Measurements from ENCODE around the gene VSIR. TPM values are rescaled to one million over a fixed set of nuclear protein-coding genes. Genes with fewer than 3 reads are reported as not detected.

VSIR gene
- total RNA-seq, 4 donors from 2014 or later = 37.8 to 118 (median 90.3) TPM

DNA sequence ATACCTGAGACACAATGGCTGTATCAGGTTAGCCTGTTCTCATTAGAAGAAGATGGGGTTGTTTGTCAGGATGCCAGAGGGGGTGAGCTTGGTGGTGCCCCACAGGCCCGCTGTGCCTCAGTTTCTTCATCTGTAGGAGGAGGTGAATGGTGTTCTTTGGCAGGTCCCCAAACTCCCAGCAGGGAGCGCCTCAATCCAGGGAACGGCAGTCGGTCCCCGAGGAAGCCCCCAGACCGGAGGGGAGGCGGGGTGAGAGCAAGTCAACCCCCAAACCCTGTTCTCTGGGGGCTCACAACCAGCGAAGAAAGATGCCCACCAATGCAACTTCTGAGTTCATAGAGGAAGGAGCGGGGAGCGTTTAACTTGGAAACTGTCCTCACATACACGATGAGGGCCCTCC lies 69.7 kb downstream of the VSIR start:
- H3K36me3 ChIP-seq = no peaks in the 10 kb centered on the region
- no peaks in the 10 kb centered on the region for H3K27me3 ChIP-seq
- 92% methylated on average over 6 of the region's 11 CpGs for WGBS
- intact Hi-C loops (cut with DNase I) = no loop called here
- no peak for DNase-seq (ENCODE audit: extremely low spot score)
- H3K4me3 ChIP-seq = no peak overlapping the region
- peaks cover 13 to 34% (median 21%) of the 10 kb centered on the region in 4 donors for H3K4me1 ChIP-seq
- H3K9me3 ChIP-seq = no peaks in the 10 kb centered on the region
- no peak overlapping the region for H3K27ac ChIP-seq (replicated peaks in 1 of 4)
- no peak for TF ChIP-seq EP300 (IDR thresholded peaks at IDR 0.05)
- TF ChIP-seq CTCF (IDR thresholded peaks at IDR 0.05) = no peak
- no peak for TF ChIP-seq POLR2AphosphoS5 (IDR thresholded peaks at IDR 0.05)
- no peak for TF ChIP-seq POLR2A (IDR thresholded peaks at IDR 0.05; ENCODE audit: low read depth)

GRCh38 chr10:71701496-71702132 lies 71.7 kb downstream of the VSIR start:
- no peaks in the 10 kb centered on the region for H3K27me3 ChIP-seq
- WGBS = 90% methylated on average over 3 of the region's 11 CpGs

DNA sequence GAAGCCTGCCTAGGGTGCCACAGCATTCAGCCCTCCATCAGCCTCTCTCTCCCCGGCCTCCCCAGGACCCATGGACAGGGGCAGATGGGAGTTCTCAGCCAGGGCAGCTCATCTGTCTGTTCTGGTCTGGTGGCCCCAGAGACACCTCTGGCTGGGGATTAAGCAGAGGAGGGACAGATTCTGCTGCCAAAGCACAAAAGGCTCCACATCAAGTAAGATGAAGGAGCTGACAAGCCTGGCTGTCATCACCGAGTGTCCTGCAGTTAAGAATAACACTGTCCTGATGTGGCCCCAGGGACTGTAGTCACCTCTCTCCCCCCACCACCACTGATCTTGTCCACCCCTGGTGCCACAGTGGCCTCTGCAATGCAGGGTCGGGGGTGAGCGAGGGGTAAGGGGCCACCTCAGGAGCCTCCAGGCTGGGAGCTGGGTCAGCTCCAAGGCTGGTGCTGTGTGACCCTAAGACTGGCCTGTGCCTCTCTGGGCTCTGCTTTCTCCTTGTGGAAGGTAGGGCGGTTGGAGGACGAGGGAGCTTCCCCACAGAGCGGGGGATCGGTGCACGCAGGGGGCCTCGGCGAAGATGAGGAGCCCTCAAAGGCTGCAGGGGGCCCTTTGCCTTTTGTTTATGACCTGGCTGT lies 72.5 kb downstream of the VSIR start:
- Histone ChIP-seq H3K27me3 (no peaks in the 10 kb centered on the region), H3K4me1 (peaks cover 19 to 36% (median 24%) of the 10 kb centered on the region in 4 donors), H3K9me3 (no peaks in the 10 kb centered on the region), H3K36me3 (no peaks in the 10 kb centered on the region), H3K27ac (replicated peaks in 1 of 4) (no peak overlapping the region), H3K4me3 (no peak overlapping the region)
- DNase-seq (ENCODE audit: extremely low spot score) = no peak
- TF ChIP-seq EP300 (IDR thresholded peaks at IDR 0.05) (no peak), CTCF (IDR thresholded peaks at IDR 0.05) (no peak), POLR2AphosphoS5 (IDR thresholded peaks at IDR 0.05) (no peak), POLR2A (IDR thresholded peaks at IDR 0.05; ENCODE audit: low read depth) (no peak)
- intact Hi-C loops (cut with DNase I) = no loop called here
- 85% methylated on average over 8 of the region's 11 CpGs for WGBS

More at GRCh38 chr10:71701496-71702132, 71.7 kb downstream of the VSIR start:
- no peaks in the 10 kb centered on the region for H3K9me3 ChIP-seq
- no peak overlapping the region for H3K27ac ChIP-seq (replicated peaks in 1 of 4)
- TF ChIP-seq POLR2A (IDR thresholded peaks at IDR 0.05; ENCODE audit: low read depth) (no peak), CTCF (IDR thresholded peaks at IDR 0.05) (no peak), POLR2AphosphoS5 (IDR thresholded peaks at IDR 0.05) (no peak), EP300 (IDR thresholded peaks at IDR 0.05) (no peak)
- peaks cover 11 to 28% (median 17%) of the 10 kb centered on the region in 4 donors for H3K4me1 ChIP-seq
- H3K4me3 ChIP-seq = no peak overlapping the region
- DNase-seq (ENCODE audit: extremely low spot score) = no peak
- no peaks in the 10 kb centered on the region for H3K36me3 ChIP-seq
- intact Hi-C loops (cut with DNase I) = no loop called here

- H3K4me1 ChIP-seq = peaks cover 32 to 50% (median 44%) of the 10 kb centered on the region in 4 donors
- intact Hi-C loops (cut with DNase I) = no loop called here
- no peak for DNase-seq (ENCODE audit: extremely low spot score)
- no peaks in the 10 kb centered on the region for H3K9me3 ChIP-seq
- H3K36me3 ChIP-seq = no peaks in the 10 kb centered on the region
- no peaks in the 10 kb centered on the region for H3K27me3 ChIP-seq
- TF ChIP-seq POLR2A (IDR thresholded peaks at IDR 0.05; ENCODE audit: low read depth) = no peak
- TF ChIP-seq POLR2AphosphoS5 (IDR thresholded peaks at IDR 0.05) = no peak
- TF ChIP-seq CTCF (IDR thresholded peaks at IDR 0.05) = no peak
- no peak overlapping the region for H3K27ac ChIP-seq (replicated peaks in 1 of 4)
- no peak overlapping the region for H3K4me3 ChIP-seq
- WGBS = 85% methylated on average over 5 of the region's 5 CpGs
Observed at GRCh38 chr10:71698737-71699136, 74.6 kb downstream of the VSIR start.
